GM19193 (cell line): Measurements from ENCODE around the gene PIAS3.
A peak's percentile ranks its signal among the peaks of the same experiment; 100 is the strongest.

Experiments used
- POLR2A ChIP-seq: IDR thresholded peaks from 4 replicates; pipeline ENCODE4 v1.6.1; 2011; ENCODE audit not compliant: insufficient read depth, insufficient read length; ENCODE audit errors: extremely low read depth

The PIAS3 gene

GRCh38 chr1:145858901-145859490 is at the start of gene PIAS3:
TSS of gene PIAS3 (minus strand) at chr1:145859081. CDS start at chr1:145858990, 91 bp downstream.
- peak; percentile 52 for TF ChIP-seq POLR2A

GRCh38 chr1:145908653-145909052 is 49.8 kb upstream of the PIAS3 start:
- TF ChIP-seq POLR2A, result no peak

DNA sequence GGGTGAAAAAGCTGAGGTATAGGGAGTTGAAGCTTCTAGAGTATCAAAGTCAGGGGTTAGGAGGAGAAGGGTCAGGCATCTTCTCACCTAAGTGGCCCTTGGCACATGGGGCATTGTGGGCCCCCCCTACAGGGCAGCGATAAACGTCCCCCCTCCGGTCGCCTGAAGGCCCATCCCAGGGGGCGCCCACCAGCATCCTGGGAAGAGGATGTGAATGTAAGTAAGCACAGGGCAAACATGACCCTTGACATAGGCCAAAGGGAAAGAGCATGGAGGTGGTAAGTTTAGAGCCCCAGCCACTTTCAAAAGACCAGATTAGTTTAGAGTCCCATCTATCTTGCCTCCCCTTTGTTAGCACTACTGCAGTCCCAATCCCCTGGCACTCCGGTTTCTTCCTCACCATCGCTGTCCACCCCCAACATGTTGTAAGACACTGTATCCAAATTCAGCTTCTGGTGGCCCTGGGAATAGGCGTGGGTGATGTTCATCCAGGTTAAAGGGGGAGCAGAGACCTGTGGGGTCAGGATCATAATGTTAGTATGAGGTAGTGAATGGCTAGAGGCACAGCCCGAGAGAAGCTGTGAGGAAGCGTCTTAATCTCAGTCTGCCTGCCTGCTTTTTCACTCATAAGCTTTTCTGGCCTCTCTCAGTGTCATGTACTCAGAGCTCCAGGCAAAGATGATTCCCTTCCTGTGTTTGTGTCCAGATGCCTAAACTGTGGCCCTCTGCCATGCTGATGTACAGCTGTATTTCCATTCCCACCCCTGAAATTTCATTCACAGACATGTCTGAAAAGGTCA is 48.3 kb upstream of the PIAS3 start:
- TF ChIP-seq POLR2A, result no peak

DNA sequence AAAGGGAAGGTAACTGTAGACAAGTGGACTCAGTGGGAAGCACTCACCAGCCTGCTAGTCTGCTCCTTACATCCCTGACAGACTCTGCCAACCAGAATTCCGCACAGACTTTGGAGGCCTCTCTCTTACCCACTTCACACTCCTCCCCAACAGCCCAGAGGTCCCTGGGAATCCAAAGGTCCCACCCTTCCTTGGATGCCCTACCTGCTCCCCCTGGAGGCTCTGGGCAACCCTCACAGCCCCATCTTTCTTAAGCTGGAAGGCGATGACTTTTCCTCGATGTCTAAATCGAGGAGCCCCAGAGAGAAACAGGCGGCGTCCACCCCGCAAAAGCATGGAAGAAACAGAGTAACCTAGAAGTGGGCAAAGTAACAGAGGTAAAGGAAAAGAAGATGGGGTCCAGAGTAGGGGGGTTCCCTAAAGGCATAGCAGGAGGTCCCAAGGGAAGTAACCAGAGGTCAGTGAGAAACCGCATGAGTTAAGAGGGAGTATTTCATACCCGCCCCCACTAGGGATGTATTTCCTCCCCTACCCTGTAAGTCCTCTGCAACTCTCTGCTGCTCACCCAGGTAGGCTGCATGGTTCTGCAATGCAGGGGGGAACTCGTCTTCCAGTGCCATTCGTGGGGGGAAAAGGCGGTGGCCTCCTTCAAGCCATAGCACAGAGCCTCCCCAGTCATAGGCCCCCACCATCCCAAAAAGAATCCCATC is 42.6 kb upstream of the PIAS3 start:
- TF ChIP-seq POLR2A, result no peak

DNA sequence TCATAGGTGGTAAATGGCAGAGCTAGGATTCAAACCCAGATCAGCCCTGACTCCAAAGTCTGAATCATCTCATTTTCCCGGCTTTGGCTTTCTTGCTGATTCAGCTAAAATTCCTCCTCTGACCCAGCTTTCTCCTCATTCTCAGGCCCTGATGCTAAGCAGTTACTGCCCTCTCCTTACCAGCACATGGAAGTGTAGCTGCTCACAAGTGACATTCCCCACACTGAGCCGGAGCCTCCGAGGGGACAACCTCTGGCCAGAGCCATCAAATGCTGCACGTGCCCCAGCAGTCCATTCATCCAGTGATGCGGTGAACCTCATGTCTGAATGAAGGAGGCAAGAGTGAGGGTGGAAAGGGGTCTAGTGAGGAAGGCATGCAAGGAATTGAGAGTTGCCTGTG is 39.9 kb upstream of the PIAS3 start:
- TF ChIP-seq POLR2A, result no peak

DNA sequence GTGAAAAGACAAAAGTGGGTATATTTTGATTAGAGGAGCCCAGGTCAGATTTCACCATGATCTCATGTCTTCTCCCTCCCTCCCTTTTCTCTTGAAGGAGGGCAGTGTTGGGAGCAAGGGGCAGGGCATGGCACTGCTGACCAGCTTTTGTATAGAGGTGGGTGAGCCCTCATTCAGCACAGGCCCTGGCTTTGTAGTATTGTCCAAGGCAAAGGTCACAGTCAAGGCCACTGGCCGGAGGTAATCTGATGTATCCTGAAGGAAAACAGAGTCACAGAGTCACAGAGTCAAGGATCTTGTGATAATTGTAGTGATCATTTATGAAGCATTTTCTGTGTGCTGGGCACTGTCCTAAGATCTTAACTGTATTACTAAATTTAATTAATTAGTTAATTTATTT is 39.1 kb upstream of the PIAS3 start:
- TF ChIP-seq POLR2A, result no peak

DNA sequence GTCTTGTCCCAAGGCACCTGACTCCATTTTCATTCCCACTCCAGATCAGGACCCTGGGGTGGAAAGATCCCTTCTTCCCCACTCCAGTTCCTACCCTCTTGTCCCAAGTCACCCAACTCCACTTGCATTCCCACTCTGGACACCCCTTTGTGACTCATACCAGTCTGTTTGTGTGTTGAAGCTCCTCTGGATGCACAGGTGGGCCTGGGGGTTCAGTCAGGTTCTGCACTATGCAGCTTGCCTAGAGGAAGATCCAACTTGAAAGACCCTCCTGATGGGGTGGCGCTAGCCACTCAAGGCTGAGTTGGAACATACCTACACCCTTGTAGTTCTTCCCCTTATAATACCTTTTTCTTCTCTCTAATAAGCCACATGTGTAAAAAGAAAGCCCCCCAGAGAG is 36.6 kb upstream of the PIAS3 start:
- TF ChIP-seq POLR2A, result no peak

GRCh38 chr1:145893306-145894055 is 34.6 kb upstream of the PIAS3 start:
- no peak for TF ChIP-seq POLR2A

DNA sequence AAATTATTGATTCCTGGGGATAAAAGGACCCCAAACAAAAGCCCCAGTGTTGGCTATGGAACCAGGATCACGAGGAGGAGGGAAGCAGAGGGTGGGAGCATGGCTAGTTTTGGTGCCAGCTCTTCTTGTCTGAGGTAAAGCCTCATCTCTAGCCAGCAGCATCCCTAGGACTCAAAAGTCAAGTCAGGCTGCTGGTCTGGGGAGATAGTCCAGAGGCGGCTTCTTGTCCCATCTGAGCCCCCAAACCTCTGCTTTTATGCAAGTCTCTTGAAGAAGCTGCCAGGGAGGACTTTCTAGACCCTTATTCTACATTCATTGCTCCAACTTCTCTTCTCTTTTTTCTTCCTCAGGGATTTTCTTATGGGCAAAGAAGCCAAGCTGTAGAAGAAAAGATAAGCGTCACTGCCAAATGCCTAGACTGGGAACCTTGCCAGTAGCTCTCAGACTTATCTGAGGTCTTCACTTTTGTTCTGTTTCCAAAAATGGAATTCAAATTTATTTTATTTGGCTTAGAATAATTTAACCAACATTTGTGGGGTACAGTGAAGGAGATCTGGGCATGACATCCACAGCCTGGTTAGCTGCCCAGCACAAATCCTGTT is 33.7 kb upstream of the PIAS3 start:
- TF ChIP-seq POLR2A, result no peak

DNA sequence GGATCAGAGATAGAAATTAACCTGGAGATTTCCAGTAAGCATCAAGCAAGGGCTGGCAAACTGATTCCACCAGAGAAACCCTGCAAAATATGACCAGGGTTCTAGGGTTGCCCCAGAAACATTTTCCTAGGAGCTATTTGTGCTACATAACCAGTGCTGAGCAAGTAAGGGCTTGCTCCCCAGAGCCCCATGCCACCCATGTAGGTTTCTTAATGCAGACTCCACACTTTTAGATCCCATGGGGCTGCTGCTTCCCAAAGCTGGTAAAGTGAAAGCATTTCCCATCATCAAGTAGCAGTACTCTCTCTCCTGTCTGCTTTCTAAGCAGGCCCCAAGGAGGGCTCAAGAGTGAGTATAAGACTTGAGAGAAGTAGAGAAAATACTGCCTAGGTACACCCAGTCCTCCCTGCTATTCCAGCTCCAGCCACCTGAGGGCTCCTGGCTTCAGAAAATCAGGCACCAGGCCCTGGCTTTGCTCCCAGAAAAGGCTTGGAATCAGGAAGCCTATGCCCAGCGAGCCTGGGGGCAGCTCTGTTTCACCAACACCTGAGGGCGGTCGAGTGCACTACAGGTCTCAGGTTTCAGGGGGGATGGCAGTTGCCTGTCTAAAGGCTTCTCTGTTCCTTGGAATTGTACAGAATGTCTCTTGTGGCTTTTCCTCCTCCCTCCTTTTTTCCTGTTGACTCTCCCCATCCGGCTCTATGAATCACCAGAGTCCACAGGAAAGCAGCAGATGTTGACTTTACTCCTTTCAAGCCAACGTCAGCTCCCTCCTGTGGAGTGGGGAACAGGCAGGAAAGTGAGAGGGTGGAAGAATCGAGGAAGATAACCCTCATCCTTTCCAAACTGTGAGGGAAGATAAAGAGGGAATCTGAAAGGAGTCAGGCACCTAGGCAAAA is 33.0 kb upstream of the PIAS3 start:
- no peak for TF ChIP-seq POLR2A

DNA sequence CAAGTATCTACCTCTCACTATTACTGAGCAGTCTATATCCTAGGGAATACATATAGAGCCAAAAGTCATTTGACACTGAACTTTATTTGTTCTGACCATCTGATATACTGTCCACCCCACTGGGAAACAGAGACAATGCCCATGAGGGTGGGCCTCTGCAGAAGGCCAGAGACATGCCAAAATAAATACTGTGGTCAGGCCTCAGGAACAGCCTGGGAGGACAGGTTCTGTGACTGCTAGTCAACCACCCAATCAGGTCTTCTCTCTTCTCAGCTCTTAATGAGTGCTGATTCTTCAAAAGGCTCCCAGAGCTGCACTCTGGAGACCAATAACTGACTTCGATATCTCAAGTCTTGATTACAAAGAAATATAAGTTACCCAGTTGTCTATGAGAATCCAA is 32.3 kb upstream of the PIAS3 start:
- no peak for TF ChIP-seq POLR2A

DNA sequence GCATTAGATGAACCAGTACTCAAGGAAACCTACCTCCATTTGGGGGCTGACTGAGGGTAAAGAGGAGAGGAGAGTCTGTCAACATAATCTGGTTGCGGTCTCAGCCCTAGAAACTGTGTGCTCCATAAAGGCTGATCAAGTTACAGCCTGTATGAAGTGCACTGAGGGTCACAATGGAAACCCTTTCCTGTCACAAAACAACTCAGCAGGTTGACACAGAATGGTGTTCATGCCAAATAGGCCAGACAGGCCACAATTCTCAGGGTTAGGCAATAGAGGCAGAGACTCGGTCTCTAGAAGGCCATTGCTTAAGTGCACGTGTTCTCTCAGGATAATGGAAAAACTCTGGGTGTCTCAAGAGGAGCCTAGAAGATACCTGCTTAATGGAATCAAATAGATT is 30.8 kb upstream of the PIAS3 start:
- TF ChIP-seq POLR2A, result no peak

GRCh38 chr1:145887631-145888030 is 28.8 kb upstream of the PIAS3 start:
- TF ChIP-seq POLR2A, result no peak

- TF ChIP-seq POLR2A, result no peak
Observed at GRCh38 chr1:145886816-145887215, 27.9 kb upstream of the PIAS3 start.

- TF ChIP-seq POLR2A, result no peak
Observed at GRCh38 chr1:145886390-145886789, 27.5 kb upstream of the PIAS3 start.
